ENCODE results near the gene ZNF442. TPM values are rescaled to one million over a fixed set of nuclear protein-coding genes. Genes with fewer than 3 reads are reported as not detected.
A peak's percentile ranks its signal among the peaks of the same experiment; 100 is the strongest.

Gene ZNF442
- total RNA-seq, 4 donors from 2014 or later = 0.60 to 4.6 (median 3.1) TPM

GRCh38 chr19:12333162-12334159 is 32.0 kb downstream of the ZNF442 start, which contains the start of gene ZNF563:
Gene ZNF563, minus strand, starts transcription at chr19:12333633. Its CDS starts 151 bp downstream, at chr19:12333482.
- Histone ChIP-seq H3K27ac (peak within 1 kb of the TSS; percentile 95), H3K27me3 (no peaks in the 10 kb centered on the region), H3K4me1 (peaks cover 21% of the 10 kb centered on the region), H3K9me3 (no peaks in the 10 kb centered on the region), H3K4me3 (peak within 1 kb of the TSS; percentile 79), H3K36me3 (no peaks in the 10 kb centered on the region)
- peak; percentile 98 to 99 for DNase-seq (ENCODE audit: low spot score in 2 of 2)
- TF ChIP-seq POLR2A (IDR thresholded peaks at IDR 0.05) (peak in 1 of 2 donors; percentile 66), CTCF (IDR thresholded peaks at IDR 0.05) (no peak), POLR2AphosphoS5 (IDR thresholded peaks at IDR 0.05) (peak in 2 of 3 donors; percentile 42 to 59)
- WGBS = 2% methylated on average over 13 of the region's 55 CpGs

- 71% methylated on average over 4 of the region's 4 CpGs for WGBS
- no peak overlapping the region for H3K27ac ChIP-seq
- no peak for DNase-seq (ENCODE audit: low spot score in 2 of 2)
- H3K9me3 ChIP-seq = no peaks in the 10 kb centered on the region
- no peaks in the 10 kb centered on the region for H3K27me3 ChIP-seq
- no peaks in the 10 kb centered on the region for H3K36me3 ChIP-seq
- no peak overlapping the region for H3K4me3 ChIP-seq
- TF ChIP-seq POLR2AphosphoS5 (IDR thresholded peaks at IDR 0.05) (no peak), CTCF (IDR thresholded peaks at IDR 0.05) (no peak), POLR2A (IDR thresholded peaks at IDR 0.05) (no peak), EP300 (IDR thresholded peaks at IDR 0.05) (no peak)
- H3K4me1 ChIP-seq = peaks cover 21% of the 10 kb centered on the region
Measured at GRCh38 chr19:12331211-12331941, 34.1 kb downstream of the ZNF442 start.

- Histone ChIP-seq H3K4me3 (no peak overlapping the region), H3K9me3 (no peaks in the 10 kb centered on the region), H3K36me3 (no peaks in the 10 kb centered on the region), H3K27ac (no peak overlapping the region), H3K27me3 (no peaks in the 10 kb centered on the region), H3K4me1 (peaks cover 21% of the 10 kb centered on the region)
- WGBS = 96% methylated on average over 4 of the region's 4 CpGs
- TF ChIP-seq POLR2AphosphoS5 (IDR thresholded peaks at IDR 0.05) (no peak), CTCF (IDR thresholded peaks at IDR 0.05) (no peak), POLR2A (IDR thresholded peaks at IDR 0.05) (no peak)
- DNase-seq (ENCODE audit: low spot score in 2 of 2) = no peak
Measured at GRCh38 chr19:12330340-12330739, 35.1 kb downstream of the ZNF442 start.

- peaks cover 24% of the 10 kb centered on the region for H3K36me3 ChIP-seq
- no peaks in the 10 kb centered on the region for H3K4me1 ChIP-seq
- H3K27ac ChIP-seq = no peak overlapping the region
- H3K9me3 ChIP-seq = no peaks in the 10 kb centered on the region
- TF ChIP-seq POLR2AphosphoS5 (IDR thresholded peaks at IDR 0.05) (no peak), CTCF (IDR thresholded peaks at IDR 0.05) (no peak)
- H3K27me3 ChIP-seq = no peaks in the 10 kb centered on the region
- DNase-seq (ENCODE audit: low spot score in 2 of 2) = no peak
- H3K4me3 ChIP-seq = no peak overlapping the region
Measured at GRCh38 chr19:12325690-12326089, 39.8 kb downstream of the ZNF442 start.
